HG02981 (cell line): ENCODE results near the gene CFD.

ENCODE experiments used
- ATAC-seq: cut with Tn5 transposase; IDR thresholded peaks from one replicate; pipeline ENCODE4 v1.9.1; 2021; ENCODE audit warnings: mild to moderate bottlenecking, moderate library complexity; ENCODE audit not compliant: unreplicated experiment

CFD gene

GRCh38 chr19:903266-903797 is 43.9 kb downstream of the CFD start:
- ATAC-seq, result no peak

GRCh38 chr19:904545-904944 is 45.1 kb downstream of the CFD start:
- ATAC-seq, result no peak

GRCh38 chr19:906480-906879 is 47.0 kb downstream of the CFD start:
- no peak for ATAC-seq

- ATAC-seq, result no peak
Observed at GRCh38 chr19:907183-907853, 47.9 kb downstream of the CFD start.

GRCh38 chr19:911197-912033 is 52.0 kb downstream of the CFD start:
- ATAC-seq, result no peak

GRCh38 chr19:912181-913079 is 53.0 kb downstream of the CFD start:
- no peak for ATAC-seq
